Ramos (cell line): ENCODE data around the gene TTYH3.

Source experiments
- in situ Hi-C: fragments of 300-500 bp; cut with MboI; formaldehyde crosslinking; loops from one replicate; pipeline ENCODE4 v1.14.3; 2022; ENCODE audit warnings: low sequenced_read_pairs; ENCODE audit not compliant: unreplicated experiment

TTYH3 gene

DNA sequence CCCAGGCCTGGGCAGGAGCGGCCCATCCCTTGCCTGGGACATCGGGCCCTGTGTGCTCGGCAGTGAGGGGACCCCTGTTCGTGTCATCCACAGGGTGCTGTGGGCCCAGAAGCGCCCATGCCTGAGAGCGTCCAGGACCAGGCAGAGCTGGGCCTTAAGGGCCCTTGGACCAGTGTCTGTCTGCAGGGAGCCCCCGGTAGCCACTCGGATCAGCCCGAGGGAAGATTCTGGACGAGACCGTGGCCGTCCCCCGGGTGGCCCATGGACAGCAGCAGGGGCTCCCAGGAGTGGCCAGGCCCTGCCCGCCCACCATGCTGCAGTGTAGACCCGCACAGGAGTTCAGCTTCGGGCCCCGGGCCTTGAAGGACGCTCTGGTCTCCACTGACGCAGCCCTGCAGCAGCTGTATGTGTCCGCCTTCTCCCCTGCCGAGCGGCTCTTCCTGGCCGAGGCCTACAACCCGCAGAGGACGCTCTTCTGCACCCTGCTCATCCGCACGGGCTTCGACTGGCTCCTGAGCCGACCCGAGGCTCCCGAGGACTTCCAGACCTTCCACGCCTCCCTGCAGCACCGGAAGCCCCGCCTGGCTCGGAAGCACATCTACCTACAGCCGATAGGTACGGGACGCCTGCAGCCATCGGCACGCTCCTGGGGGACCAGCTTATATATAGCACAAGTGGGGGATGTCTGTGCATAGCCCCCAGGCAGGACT, 68.5 kb downstream of the TTYH3 start:
- in situ Hi-C loops: no loop called here

GRCh38 chr7:2701424-2701823, 69.6 kb downstream of the TTYH3 start:
- in situ Hi-C loops: no loop called here

DNA sequence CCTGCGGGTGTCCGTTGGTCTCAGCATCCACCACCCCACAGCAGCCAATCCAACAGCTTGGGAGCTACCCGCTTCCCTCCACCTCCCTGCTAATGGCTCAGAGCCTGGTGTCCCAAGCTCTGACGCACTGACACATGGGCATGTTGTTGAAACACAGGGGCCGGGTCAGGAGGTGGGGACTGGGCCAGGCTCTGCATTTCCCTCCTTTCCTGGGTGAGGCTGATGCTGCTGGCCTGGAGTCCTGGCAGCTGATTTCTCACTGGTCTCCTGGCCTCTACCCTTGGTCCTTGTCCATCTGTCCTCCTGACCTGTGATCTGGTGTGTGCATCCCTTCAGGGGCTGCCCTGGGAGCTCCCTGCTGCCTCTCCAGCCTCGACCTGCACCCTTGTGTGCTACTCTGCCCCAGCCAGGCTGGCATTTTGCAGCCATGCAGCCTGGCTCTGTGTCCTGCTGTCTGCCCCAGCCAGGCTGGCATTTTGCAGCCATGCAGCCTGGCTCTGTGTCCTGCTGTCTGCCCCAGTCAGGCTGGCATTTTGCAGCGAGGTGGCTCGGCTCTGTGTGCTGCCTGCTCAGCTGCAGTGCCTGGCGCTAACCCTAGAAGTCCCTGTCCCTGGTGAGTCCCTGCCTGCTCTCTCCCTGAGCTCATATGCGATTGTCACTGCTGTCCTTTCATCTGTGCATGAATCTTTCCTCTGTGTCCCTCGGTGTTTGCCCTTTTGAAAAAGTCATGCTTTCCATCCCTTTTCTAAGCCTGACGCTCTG, 70.2 kb downstream of the TTYH3 start:
- in situ Hi-C loops: no loop called here

DNA sequence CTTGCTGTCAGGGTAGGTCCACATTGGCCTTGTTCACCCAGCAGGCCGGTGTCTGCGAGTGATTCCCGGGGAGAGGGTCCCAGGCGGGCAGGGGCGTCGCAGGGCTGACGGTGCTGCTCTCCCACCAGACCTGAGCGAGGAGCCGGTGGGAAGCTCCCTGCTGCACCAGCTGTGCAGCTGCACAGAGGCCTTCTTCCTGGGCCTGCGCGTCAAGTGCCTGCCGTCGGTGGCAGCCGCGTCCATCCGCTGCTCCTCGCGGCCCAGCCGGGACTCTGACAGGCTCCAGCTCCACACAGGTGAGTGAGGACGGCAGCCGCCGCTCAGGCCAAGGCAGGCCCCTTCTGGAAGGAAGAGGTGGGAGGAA, 70.8 kb downstream of the TTYH3 start:
- in situ Hi-C loops: no loop called here

- in situ Hi-C loops: no loop called here
These were observed 73.7 kb downstream of the TTYH3 start for GRCh38 chr7:2705371-2706096.

DNA sequence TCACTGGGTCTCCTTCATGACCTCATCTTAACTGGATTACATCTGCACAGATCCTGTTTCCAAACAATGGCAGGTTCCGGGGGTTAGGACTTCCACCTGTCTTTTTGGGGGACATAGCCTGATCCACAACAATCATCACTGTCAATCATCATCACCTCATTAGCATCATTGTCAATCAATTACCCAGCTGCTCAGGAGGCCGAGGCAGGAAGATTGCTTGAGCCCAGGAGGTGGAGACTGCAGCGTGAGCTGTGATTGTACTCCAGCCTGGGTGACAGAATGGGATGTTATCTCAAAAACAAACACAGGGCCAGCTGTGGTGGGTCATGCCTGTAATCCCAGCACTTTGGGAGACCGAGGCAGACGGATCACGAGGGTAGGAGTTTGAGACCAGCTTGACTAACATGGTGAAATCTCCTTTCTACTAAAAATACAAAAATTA, 74.9 kb downstream of the TTYH3 start:
- in situ Hi-C loops: no loop called here

- in situ Hi-C loops: no loop called here
These were observed 75.7 kb downstream of the TTYH3 start for GRCh38 chr7:2707481-2707880.

DNA sequence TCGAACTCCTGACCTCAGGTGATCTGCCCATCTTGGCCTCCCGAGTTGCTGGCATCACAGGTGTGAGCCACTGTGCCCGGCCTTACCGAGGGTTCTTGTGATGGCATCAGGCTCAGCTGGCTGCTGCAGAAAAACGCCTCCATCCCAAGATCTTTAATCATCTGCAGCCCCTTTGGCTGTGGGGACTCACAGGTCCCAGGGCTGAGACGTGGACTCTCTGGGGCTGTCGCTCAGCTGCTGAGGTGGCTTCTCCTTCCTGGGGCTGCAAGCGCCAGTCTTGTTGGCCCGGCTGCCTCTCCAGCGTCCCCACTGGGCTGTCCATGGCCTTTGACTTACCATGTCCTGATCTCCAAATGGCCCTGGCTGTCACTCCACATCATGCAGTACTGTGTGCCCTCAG, 76.3 kb downstream of the TTYH3 start:
- in situ Hi-C loops: no loop called here

GRCh38 chr7:2708547-2709310, 76.9 kb downstream of the TTYH3 start:
- in situ Hi-C loops: no loop called here

DNA sequence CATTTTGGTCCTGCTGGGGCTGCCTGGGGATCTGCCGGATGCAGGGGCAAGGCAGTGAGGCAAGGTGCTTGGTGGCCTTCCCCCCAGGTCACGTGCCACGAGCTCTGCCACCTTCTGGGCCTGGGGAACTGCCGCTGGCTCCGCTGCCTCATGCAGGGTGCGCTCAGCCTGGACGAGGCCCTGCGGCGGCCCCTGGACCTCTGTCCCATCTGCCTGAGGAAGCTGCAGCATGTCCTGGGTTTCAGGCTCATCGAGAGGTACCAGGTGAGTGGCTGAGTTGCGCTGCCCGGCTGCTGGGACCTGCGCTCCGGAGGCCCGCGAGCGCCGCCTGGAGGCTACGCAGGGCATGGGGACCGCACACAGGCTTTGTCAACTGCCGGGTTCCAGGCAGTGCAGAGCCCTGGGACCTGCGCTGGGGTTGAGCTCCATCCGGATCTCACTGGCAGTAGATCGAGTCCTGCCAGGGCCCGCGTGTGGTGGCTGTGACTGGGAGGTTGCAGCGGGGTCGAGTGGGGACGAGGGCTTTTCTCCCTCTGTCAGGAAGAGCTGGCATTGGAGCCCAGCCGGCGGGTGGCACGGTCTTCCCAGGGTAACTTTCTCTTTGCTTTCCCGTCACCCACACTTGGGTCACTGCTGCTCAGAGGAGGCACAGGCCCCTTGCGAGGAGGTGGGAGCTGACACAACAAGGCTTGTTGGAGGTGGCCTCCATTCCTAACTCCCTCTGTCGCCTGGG, 77.9 kb downstream of the TTYH3 start:
- in situ Hi-C loops: no loop called here

DNA sequence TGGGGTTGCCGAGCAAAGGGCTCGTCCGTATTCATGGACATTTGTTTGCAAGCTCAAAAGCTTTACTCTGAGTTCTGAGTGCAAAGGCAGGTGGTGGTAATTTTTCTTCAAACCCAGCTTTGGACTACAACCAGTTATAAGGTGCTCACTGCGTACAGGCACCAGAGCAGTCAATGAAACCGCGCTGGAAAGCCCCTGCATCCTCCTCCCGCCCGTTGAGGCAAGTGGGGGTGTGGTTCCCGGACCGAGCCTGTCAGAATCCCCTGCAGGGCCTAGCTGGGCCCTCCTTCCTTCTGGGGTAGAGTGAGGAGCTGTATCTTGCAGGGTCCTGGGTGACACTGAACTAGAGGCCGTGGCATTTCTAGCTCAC, 78.5 kb downstream of the TTYH3 start:
- in situ Hi-C loops: no loop called here

DNA sequence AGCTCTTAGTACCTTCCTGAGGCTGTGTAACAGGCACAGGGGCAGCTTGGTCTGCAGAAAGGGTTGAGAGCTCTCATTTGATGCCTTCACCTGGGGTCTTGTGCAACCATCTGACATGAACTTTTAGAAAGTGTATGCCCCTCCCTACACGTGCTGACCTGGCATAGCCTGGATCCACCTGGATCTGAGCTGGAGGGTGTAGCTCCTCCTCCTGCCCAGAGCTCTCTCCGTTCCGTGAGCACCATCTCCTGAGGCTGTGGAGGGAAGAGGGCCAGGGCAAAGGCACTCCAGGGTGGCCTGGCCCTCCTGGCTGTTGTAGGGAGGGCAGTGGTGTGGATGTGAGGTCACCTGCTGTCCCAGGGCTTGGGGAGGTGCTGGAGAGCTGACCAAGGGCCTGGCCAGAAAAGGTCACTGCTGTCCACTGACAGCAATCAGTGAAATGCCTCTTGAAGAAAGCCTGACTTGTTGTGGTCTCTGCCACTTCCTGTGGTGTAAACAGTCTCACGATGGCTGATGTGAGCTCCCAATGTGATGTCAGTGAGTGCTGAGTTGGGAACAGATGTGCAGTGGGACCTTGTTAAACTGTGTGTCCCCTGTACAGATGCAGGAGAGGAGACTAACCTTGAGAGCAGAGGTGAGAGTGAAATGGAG, 79.2 kb downstream of the TTYH3 start:
- in situ Hi-C loops: no loop called here

DNA sequence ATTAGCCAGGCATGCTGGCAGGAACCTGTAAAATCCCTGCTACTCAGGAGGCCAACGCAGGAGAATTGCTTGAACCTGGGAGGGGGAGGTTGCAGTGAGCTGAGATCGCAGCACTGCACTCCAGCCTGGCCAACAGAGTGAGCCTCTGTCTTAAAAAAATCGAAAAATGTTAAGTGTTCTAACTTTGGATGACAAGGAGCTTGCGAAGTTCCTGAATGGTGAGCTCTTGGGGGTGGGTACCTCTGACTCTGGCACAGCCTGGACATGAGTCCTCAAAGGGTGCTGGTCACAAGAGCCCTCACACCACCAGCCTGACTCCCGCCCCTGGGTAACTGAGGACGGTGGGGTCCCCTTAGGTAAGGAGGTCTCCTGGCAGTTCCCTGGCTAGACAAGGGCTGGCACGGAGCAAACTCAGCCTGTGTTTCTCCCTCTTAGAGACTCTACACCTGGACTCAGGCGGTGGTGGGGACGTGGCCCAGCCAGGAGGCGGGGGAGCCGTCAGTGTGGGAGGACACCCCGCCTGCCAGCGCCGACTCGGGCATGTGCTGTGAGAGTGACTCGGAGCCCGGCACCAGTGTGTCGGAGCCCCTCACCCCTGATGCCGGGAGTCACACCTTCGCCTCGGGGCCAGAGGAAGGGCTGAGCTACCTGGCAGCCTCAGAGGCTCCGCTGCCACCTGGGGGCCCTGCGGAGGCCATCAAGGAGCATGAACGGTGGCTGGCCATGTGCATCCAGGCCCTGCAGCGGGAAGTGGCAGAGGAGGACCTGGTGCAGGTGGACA, 80.3 kb downstream of the TTYH3 start:
- in situ Hi-C loops: no loop called here

DNA sequence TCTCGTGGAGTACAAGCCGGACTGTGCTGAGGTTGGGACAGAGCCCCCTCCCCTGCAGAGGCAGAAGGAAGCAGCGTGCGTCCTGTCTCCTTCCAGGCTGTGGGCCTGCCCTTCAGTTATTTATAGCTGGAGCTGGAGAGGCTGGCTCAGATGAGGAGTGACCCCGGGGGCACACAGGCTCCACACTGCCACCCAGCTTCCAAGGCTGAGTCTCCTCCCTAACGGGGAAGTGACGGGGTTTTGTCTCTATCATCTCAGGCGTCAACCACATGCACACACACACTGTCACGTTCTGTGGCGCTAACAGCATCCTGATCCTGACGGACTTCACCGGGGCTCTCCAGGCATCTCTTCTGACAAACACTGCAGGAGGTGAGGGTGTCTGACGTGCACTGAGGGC, 81.6 kb downstream of the TTYH3 start:
- in situ Hi-C loops: no loop called here

DNA sequence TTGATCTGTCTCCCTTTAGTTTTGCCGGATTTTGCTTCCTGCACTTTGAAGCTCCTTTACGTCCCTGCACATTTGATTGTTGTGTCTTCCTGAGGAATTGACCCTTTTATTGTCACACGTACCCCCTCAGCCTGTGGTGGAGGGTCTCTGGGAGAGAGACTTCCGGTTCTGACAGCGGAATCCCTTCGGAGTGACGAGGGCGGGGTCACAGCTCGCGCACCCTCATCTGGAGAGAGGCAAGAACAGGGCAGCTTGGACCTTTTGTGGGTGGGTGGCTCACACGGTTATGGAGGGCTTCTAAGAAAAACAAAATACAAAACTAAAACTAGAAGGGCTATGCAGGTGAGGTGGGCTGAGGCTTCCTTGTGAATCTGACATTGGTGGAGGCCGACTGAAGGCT, 82.2 kb downstream of the TTYH3 start:
- in situ Hi-C loops: no loop called here
